ENCODE results near the gene NFRKB. TPM values are rescaled to one million over a fixed set of nuclear protein-coding genes. Genes with fewer than 3 reads are reported as not detected.

NFRKB gene
- total and polyA plus RNA-seq, 8 donors = 11.0 to 18.3 (median 12.6) TPM

DNA sequence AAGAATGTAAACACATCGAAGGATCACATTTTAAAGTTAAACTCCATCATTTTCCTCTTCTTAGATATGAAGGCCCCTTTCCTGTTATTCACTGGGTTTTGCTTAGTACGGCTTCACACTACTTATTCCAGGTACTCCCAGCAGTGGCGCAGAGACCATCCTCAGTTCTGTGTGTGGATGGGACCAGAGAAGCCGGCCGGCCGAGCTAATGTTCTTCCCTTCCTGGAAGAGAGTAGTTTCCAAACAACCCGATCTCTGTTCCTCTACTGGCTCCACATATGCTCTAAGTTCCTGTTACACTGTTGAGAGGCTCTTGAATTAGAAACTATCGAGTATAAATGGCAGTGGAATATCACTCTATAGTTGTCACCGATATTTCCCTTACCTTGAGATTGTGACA, 684 bp upstream of the NFRKB start:
- DNase-seq (no peak), FAIRE-seq (no peak), ATAC-seq (peak in 2 of 4 donors; percentile 8 to 29)
- Histone ChIP-seq H3K4me1 (peaks cover 0 to 8% (median 0%) of the 10 kb centered on the region in 3 donors), H3K36me3 (no peaks in the 10 kb centered on the region), H3K27me3 (no peaks in the 10 kb centered on the region), H3K4me3 (peak overlapping the region; percentile 75 to 93 (median 86)), H3K9me3 (no peaks in the 10 kb centered on the region), H3K27ac (peak overlapping the region in 3 of 4 donors; percentile 53 to 79 (median 60))
- TF ChIP-seq CTCF (IDR thresholded peaks at IDR 0.05) = no peak
- WGBS, 2 donors = 69 to 70% methylated on average over 9 of the region's 9 CpGs
- intact Hi-C loops (cut with DNase I) = no loop called here

DNA sequence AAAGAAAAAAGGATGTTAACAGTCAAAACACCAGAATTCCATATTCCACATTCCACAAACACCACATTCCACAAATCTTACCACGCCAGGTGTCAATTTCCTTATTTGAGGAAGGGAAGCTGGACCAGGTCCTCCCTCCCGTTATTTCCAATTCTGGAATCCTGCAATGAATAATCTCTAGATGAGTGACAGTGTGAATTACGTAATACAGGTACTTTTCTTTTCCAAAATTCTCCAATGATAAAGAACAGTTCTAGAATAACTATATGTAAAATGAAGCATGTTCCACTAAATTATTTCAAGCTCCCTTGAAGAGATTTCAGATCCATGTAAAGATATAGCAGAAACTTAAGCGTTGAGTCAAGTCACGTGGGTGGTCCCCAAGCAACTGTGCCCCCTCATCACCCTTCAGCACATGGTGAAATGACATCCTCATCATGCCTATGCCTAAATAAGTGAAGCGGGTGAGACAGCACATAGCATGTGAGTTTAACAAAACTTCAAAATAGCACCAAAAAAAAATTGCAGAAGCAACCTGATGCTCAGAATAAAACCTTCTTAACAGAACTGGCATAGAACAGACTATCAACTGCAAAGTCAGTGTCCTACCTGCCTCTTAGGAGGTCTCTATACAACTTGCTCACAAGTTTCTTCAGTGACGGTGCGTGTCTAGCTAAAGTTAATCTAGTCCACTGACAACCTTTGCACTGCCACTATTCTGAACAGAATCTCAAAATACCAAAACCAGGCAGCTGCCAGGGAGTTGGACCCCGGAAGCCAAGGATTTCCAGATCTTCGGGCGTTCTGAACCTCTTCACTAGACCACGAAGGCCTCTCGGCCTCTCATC, 876 bp downstream of the NFRKB start:
- WGBS, 2 donors = 14 to 17% methylated on average over 13 of the region's 13 CpGs
- Histone ChIP-seq H3K27me3 (no peaks in the 10 kb centered on the region), H3K4me1 (peaks cover 0 to 8% (median 0%) of the 10 kb centered on the region in 3 donors), H3K4me3 (peak overlapping the region; percentile 75 to 93 (median 86)), H3K9me3 (no peaks in the 10 kb centered on the region), H3K27ac (peak overlapping the region; percentile 40 to 79 (median 56)), H3K36me3 (no peaks in the 10 kb centered on the region)
- no peak for TF ChIP-seq CTCF (IDR thresholded peaks at IDR 0.05)
- intact Hi-C loops (cut with DNase I) = no loop called here
- DNase-seq (no peak), ATAC-seq (peak in 2 of 4 donors; percentile 29 to 38), FAIRE-seq (no peak)

DNA sequence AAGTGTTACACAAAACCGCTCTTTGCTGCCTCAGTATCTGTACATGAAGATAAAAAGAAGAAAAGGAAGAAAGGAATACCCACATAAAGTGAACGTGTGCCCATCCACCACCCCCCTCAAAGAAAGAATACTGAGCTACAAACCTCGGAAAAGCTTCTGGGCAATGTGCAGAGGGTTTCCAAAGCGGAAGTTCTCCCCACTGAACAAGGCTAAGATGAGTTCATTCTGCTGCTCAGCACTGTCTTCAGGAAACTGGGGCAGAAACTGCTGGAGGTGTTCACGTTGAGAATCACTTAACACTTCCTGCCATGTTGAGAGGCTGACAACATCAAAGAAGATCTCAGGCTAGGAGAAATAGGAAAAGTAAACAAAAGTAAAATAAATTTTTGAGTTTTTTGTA, 6.9 kb downstream of the NFRKB start:
- ATAC-seq = no peak
- H3K4me3 ChIP-seq = no peak overlapping the region
- H3K27me3 ChIP-seq = no peaks in the 10 kb centered on the region
- WGBS, 2 donors = 89% methylated on average over 5 of the region's 5 CpGs
- H3K27ac ChIP-seq = no peak overlapping the region
- intact Hi-C loops (cut with DNase I) = no loop called here
- no peak for DNase-seq
- peaks cover 0 to 54% (median 22%) of the 10 kb centered on the region in 3 donors for H3K36me3 ChIP-seq
- H3K9me3 ChIP-seq = no peaks in the 10 kb centered on the region
- no peaks in the 10 kb centered on the region for H3K4me1 ChIP-seq
- FAIRE-seq = no peak
- TF ChIP-seq CTCF (IDR thresholded peaks at IDR 0.05) = no peak

GRCh38 chr11:129885381-129885780, 10.0 kb downstream of the NFRKB start:
- DNase-seq = no peak
- intact Hi-C loops (cut with DNase I) = no loop called here
- no peak overlapping the region for H3K4me3 ChIP-seq
- ATAC-seq = no peak
- H3K36me3 ChIP-seq = peaks cover 2 to 85% (median 30%) of the 10 kb centered on the region in 3 donors
- whole genome bisulfite sequencing, 2 donors = 95 to 96% methylated on average over 12 of the region's 12 CpGs
- H3K9me3 ChIP-seq = no peaks in the 10 kb centered on the region
- TF ChIP-seq CTCF (IDR thresholded peaks at IDR 0.05) = no peak
- H3K27me3 ChIP-seq = no peaks in the 10 kb centered on the region
- H3K27ac ChIP-seq = no peak overlapping the region
- no peaks in the 10 kb centered on the region for H3K4me1 ChIP-seq
- no peak for FAIRE-seq

DNA sequence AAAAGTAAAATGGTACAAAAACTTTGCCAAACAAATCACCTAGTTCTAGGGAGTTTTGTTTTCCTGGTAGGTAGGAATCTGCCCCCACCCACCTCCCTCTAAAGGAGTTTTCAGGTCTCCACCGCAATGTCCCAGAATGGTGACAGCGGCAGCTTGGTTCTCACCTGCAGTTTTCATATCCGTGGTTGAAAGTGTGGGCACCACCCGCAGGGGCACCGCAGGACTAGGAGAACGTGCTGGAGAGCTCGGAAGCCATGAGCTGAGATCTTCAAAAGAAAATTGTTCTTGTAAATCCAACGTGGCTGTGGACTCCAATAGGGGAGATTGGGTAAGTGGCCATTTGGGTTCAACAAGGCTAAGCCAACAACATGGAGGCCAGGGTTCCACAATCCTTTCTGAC, 10.8 kb downstream of the NFRKB start:
- no peaks in the 10 kb centered on the region for H3K4me1 ChIP-seq
- no peak for TF ChIP-seq CTCF (IDR thresholded peaks at IDR 0.05)
- peaks cover 2 to 93% (median 30%) of the 10 kb centered on the region in 3 donors for H3K36me3 ChIP-seq
- DNase-seq (no peak), FAIRE-seq (no peak), ATAC-seq (no peak)
- WGBS, 2 donors = 89 to 91% methylated on average over 8 of the region's 8 CpGs
- H3K4me3 ChIP-seq = no peak overlapping the region
- H3K27me3 ChIP-seq = no peaks in the 10 kb centered on the region
- intact Hi-C loops (cut with DNase I) = no loop called here
- H3K9me3 ChIP-seq = no peaks in the 10 kb centered on the region
- no peak overlapping the region for H3K27ac ChIP-seq

Data from pancreas (tissue), 10 donors.